Panc1 (cell line): ENCODE measurements around the gene RPL35A.

Experiments
- CTCF ChIP-seq: fragments of 450-650 bp; IDR thresholded peaks from 2 replicates; pipeline ENCODE4 v1.5.1; 2017; ENCODE audit warnings: mild to moderate bottlenecking
- POLR2AphosphoS5 ChIP-seq: IDR thresholded peaks from 2 replicates; pipeline ENCODE4 v1.6.1; 2012; ENCODE audit warnings: mild to moderate bottlenecking, low read depth, low read length, moderate library complexity
- REST ChIP-seq, 2 experiments: IDR thresholded peaks; 2 replicates each; pipeline ENCODE4 v1.6.1; 2011 to 2012; ENCODE audit warnings: low read depth in 2 of 2, control low read depth in 1 of 2, low read length in 1 of 2, mild to moderate bottlenecking in 1 of 2, moderate library complexity in 1 of 2; ENCODE audit not compliant: insufficient read depth in 1 of 2
- SIN3A ChIP-seq: IDR thresholded peaks from 2 replicates; pipeline ENCODE4 v1.6.1; 2012; ENCODE audit warnings: low read depth, mild to moderate bottlenecking, low read length, moderate library complexity, borderline replicate concordance; ENCODE audit not compliant: insufficient read depth
- TCF7L2 ChIP-seq: IDR thresholded peaks from 2 replicates; pipeline ENCODE4 v1.6.1; 2011; ENCODE audit warnings: mild to moderate bottlenecking, low read depth, low read length, inconsistent platforms

GRCh38 chr3:197957790-197958133, 7.8 kb downstream of the RPL35A start:
- TF ChIP-seq TCF7L2 (peak; percentile 85), CTCF (no peak), POLR2AphosphoS5 (no peak), SIN3A (no peak), REST (IDR thresholded peaks at IDR 0.05; ENCODE audit: insufficient read depth in 1 of 2, low read depth in 2 of 2, low read length in 1 of 2) (no peak)
